Measurements from ENCODE around the gene USP49. TPM values are rescaled to one million over a fixed set of nuclear protein-coding genes. Genes with fewer than 3 reads are reported as not detected.

Gene USP49
- total and polyA plus RNA-seq, 2 of the 4 experiments (the other 2 are of a cell fraction) = 1.4 to 2.1 TPM

DNA sequence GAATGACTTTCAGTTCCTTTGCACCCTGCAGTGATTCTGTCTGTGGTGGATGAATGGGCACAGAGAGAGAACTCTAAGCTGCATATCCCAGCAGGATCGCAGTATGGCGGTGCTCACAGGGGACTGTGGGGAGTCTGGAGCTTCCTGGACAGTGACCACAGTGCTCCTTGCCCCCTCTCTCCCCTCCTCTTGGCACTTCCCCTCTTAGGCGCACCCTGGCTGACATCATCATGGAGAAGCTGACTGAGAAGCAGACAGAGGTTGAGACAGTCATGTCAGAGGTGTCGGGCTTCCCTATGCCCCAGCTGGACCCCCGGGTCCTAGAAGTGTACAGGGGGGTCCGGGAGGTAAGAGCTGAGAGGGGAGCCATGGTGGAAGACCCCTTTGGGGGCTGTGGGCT is 34.7 kb upstream of the USP49 start:
- ChIA-PET POLR2A (ENCODE audit: unreplicated experiment) (no interaction called here), CTCF (no interaction called here)
- H3K36me3 ChIP-seq (ENCODE audit: control insufficient read depth, insufficient read depth, low read length) = peaks cover 58% of the 10 kb centered on the region
- H3K4ac ChIP-seq (ENCODE audit: low read depth, low read length) = no peak overlapping the region
- H3K27me3 ChIP-seq (ENCODE audit: control insufficient read depth, insufficient read depth, low read length) = no peaks in the 10 kb centered on the region
- no peak overlapping the region for H2BK15ac ChIP-seq (ENCODE audit: low read depth, low read length)
- no CpG with 5 or more reads among the region's 6 CpGs for WGBS, 2 experiments (ENCODE audit: extremely low coverage in 2 of 2, insufficient read length in 1 of 2)
- no peak overlapping the region for H3K14ac ChIP-seq (replicated peaks; ENCODE audit: low read depth, low read length)
- H3K27ac ChIP-seq (ENCODE audit: insufficient read depth, low read length) = no peak overlapping the region
- no peak overlapping the region for H3K4me3 ChIP-seq (ENCODE audit: insufficient read depth, low read depth, low read length)
- TF ChIP-seq RCOR1 (IDR thresholded peaks at IDR 0.05; ENCODE audit: insufficient replicate concordance, low read length) (no peak), BHLHE40 (IDR thresholded peaks at IDR 0.05; ENCODE audit: low read depth, low read length) (no peak), MAFK (IDR thresholded peaks at IDR 0.05; ENCODE audit: low read depth, low read length) (no peak), MAZ (IDR thresholded peaks at IDR 0.05; ENCODE audit: borderline replicate concordance, low read depth, low read length) (no peak), SMC3 (IDR thresholded peaks at IDR 0.05; ENCODE audit: low read depth, low read length) (no peak), CEBPB (IDR thresholded peaks at IDR 0.05; ENCODE audit: low read depth, low read length) (no peak), RAD21 (IDR thresholded peaks at IDR 0.05; ENCODE audit: low read length) (no peak)
- TF ChIP-seq, protein P1, sequence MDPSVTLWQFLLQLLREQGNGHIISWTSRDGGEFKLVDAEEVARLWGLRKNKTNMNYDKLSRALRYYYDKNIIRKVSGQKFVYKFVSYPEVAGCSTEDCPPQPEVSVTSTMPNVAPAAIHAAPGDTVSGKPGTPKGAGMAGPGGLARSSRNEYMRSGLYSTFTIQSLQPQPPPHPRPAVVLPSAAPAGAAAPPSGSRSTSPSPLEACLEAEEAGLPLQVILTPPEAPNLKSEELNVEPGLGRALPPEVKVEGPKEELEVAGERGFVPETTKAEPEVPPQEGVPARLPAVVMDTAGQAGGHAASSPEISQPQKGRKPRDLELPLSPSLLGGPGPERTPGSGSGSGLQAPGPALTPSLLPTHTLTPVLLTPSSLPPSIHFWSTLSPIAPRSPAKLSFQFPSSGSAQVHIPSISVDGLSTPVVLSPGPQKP (IDR thresholded peaks at IDR 0.05; ENCODE audit: borderline replicate concordance, low read depth, low read length) = no peak
- TF ChIP-seq, protein P2, sequence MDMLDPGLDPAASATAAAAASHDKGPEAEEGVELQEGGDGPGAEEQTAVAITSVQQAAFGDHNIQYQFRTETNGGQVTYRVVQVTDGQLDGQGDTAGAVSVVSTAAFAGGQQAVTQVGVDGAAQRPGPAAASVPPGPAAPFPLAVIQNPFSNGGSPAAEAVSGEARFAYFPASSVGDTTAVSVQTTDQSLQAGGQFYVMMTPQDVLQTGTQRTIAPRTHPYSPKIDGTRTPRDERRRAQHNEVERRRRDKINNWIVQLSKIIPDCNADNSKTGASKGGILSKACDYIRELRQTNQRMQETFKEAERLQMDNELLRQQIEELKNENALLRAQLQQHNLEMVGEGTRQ (IDR thresholded peaks at IDR 0.05; ENCODE audit: low read depth, low read length) = no peak
- TF ChIP-seq, protein P3, sequence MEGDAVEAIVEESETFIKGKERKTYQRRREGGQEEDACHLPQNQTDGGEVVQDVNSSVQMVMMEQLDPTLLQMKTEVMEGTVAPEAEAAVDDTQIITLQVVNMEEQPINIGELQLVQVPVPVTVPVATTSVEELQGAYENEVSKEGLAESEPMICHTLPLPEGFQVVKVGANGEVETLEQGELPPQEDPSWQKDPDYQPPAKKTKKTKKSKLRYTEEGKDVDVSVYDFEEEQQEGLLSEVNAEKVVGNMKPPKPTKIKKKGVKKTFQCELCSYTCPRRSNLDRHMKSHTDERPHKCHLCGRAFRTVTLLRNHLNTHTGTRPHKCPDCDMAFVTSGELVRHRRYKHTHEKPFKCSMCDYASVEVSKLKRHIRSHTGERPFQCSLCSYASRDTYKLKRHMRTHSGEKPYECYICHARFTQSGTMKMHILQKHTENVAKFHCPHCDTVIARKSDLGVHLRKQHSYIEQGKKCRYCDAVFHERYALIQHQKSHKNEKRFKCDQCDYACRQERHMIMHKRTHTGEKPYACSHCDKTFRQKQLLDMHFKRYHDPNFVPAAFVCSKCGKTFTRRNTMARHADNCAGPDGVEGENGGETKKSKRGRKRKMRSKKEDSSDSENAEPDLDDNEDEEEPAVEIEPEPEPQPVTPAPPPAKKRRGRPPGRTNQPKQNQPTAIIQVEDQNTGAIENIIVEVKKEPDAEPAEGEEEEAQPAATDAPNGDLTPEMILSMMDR (conservative IDR thresholded peaks at IDR 0.05; ENCODE audit: low read depth, low read length) = no peak
- H4K8ac ChIP-seq (ENCODE audit: low read depth in 2 of 2, low read length in 2 of 2) = no peak overlapping the region
- DNase-seq (no peak), ATAC-seq (ENCODE audit: low read depth) (no peak)
- H3K23ac ChIP-seq (ENCODE audit: low read depth, low read length) = no peak overlapping the region
- no peak overlapping the region for H2BK120ac ChIP-seq (ENCODE audit: low read depth, low read length)
- intact Hi-C loops (cut with micrococcal nuclease) = no loop called here
- H3K4me1 ChIP-seq (ENCODE audit: control insufficient read depth, insufficient read depth, low read length) = peaks cover 2% of the 10 kb centered on the region; the same call in 1 of the 2 replicates
- H3K9me1 ChIP-seq (ENCODE audit: insufficient read depth, low read length) = peaks cover 8% of the 10 kb centered on the region; the same call in 1 of the 2 replicates
- no peak overlapping the region for H2AK5ac ChIP-seq (ENCODE audit: low read depth, low read length)
- H2BK5ac ChIP-seq (ENCODE audit: low read depth, low read length, poor library complexity, severe bottlenecking) = no peak overlapping the region
- H2AFZ ChIP-seq (replicated peaks; ENCODE audit: low read length, poor library complexity) = no peak overlapping the region
- H3K9ac ChIP-seq (ENCODE audit: low read depth, low read length) = no peak overlapping the region
- in situ Hi-C loops (cut with MboI; ENCODE audit: low sequenced_read_pairs) = loop anchor here (5.0 to 10.0 kb wide), 2 partner anchors 83 to 145 kb away; partner anchors contain the start of genes PRICKLE4 and TOMM6
- H3K18ac ChIP-seq (ENCODE audit: low read depth, low read length) = no peak overlapping the region
- H4K20me1 ChIP-seq (ENCODE audit: insufficient read depth, low read length) = peaks cover 26% of the 10 kb centered on the region
- dilution Hi-C loops (cut with HindIII; ENCODE audit: low sequenced_read_pairs, unreplicated experiment) = loop anchor here (10.0 kb wide), 1 partner anchor 115 kb away; no protein-coding TSS in a partner anchor
- H4K91ac ChIP-seq (ENCODE audit: insufficient read depth, low read depth, low read length) = no peak overlapping the region
- no peak overlapping the region for H3K4me2 ChIP-seq (ENCODE audit: low read depth, low read length)
- no peak overlapping the region for H4K5ac ChIP-seq (ENCODE audit: low read depth, low read length)
- peaks cover 38 to 44% of the 10 kb centered on the region in 2 experiments for H3K79me1 ChIP-seq (ENCODE audit: low read depth in 1 of 2, low read length in 2 of 2)
- H3K9me3 ChIP-seq (ENCODE audit: control insufficient read depth, insufficient read depth, low read length) = no peaks in the 10 kb centered on the region
- H2AK9ac ChIP-seq (replicated peaks; ENCODE audit: low read depth, low read length, poor library complexity) = no peak overlapping the region
- H2BK20ac ChIP-seq (ENCODE audit: low read depth, low read length) = no peak overlapping the region
- no TSS peak for BruUV-seq (replicated peaks)
- no peak overlapping the region for H3K56ac ChIP-seq (ENCODE audit: extremely low read depth, insufficient read depth, low read length)

Measured in IMR-90 (cell line).